ENCODE data around the gene MYLK3.
"Not testable (repeated sequence)": the region's sequence is repeated elsewhere in the genome, so short reads cannot be mapped to it uniquely, and the experiment has no call there.

The MYLK3 gene

GRCh38 chr16:46689365-46690280, 58.5 kb downstream of the MYLK3 start, which contains the start of gene ORC6:
Gene ORC6 (plus strand): TSS chr16:46689659. CDS start chr16:46689706, 47 bp downstream.
- peak; percentile 78 for DNase-seq

GRCh38 chr16:46688654-46689364, 59.3 kb downstream of the MYLK3 start, which contains the start of gene VPS35:
Gene VPS35 (minus strand): TSS chr16:46689178. CDS start chr16:46689133, 45 bp downstream.
- DNase-seq = peak; percentile 78

- DNase-seq = no peak
Observed at GRCh38 chr16:46688101-46688653, 60.0 kb downstream of the MYLK3 start.

GRCh38 chr16:46687486-46687885, 60.7 kb downstream of the MYLK3 start:
- no peak for DNase-seq

- no peak for DNase-seq
Observed at GRCh38 chr16:46686815-46687473, 61.2 kb downstream of the MYLK3 start.

- not testable (repeated sequence) for DNase-seq
Observed at GRCh38 chr16:46681867-46682266, 66.3 kb downstream of the MYLK3 start.

- not testable (repeated sequence) for DNase-seq
Observed at GRCh38 chr16:46677943-46678342, 70.2 kb downstream of the MYLK3 start.

GRCh38 chr16:46673320-46674013, 74.7 kb downstream of the MYLK3 start:
- peak; percentile 14 for DNase-seq

GRCh38 chr16:46662123-46662522, 86.0 kb downstream of the MYLK3 start:
- DNase-seq = no peak

GRCh38 chr16:46658925-46659324, 89.2 kb downstream of the MYLK3 start:
- DNase-seq = no peak

Data from NCI-H2029 treated with DMSO at 0.1 percent for 48 hours (cell line).